ENCODE data around the gene KIF16B. TPM values are rescaled to one million over a fixed set of nuclear protein-coding genes. Genes with fewer than 3 reads are reported as not detected.

Gene KIF16B
- total RNA-seq, 6 donors from 2014 or later, result 18.4 to 114 (median 26.3) TPM

GRCh38 chr20:16505894-16506293, 67.4 kb downstream of the KIF16B start:
- ATAC-seq (ENCODE audit: low FRiP score in 2 of 2) (no peak), DNase-seq (no peak)
- TF ChIP-seq POLR2AphosphoS5 (IDR thresholded peaks at IDR 0.05) (no peak), CTCF (IDR thresholded peaks at IDR 0.05) (no peak), POLR2A (IDR thresholded peaks at IDR 0.05) (no peak), EP300 (IDR thresholded peaks at IDR 0.05) (no peak)
- Histone ChIP-seq H3K27me3 (no peaks in the 10 kb centered on the region), H3K4me1 (peaks cover 0 to 5% (median 0%) of the 10 kb centered on the region in 4 donors), H3K27ac (no peak overlapping the region), H3K4me3 (no peak overlapping the region), H3K36me3 (peaks cover 4 to 66% (median 21%) of the 10 kb centered on the region in 4 donors), H3K9me3 (no peaks in the 10 kb centered on the region)
- WGBS, 2 donors, result 86 to 93% methylated on average over 8 of the region's 8 CpGs

- Histone ChIP-seq H3K4me3 (no peak overlapping the region), H3K27ac (no peak overlapping the region), H3K9me3 (no peaks in the 10 kb centered on the region), H3K36me3 (peaks cover 0 to 34% (median 5%) of the 10 kb centered on the region in 4 donors), H3K4me1 (peaks cover 0 to 5% (median 0%) of the 10 kb centered on the region in 4 donors), H3K27me3 (no peaks in the 10 kb centered on the region)
- TF ChIP-seq EP300 (IDR thresholded peaks at IDR 0.05), result no peak
- ATAC-seq (ENCODE audit: low FRiP score in 2 of 2) (no peak), DNase-seq (no peak)
- WGBS, 2 donors, result 70 to 87% methylated on average over 2 of the region's 2 CpGs
These were observed 71.9 kb downstream of the KIF16B start for GRCh38 chr20:16501301-16501700.

- no peak for TF ChIP-seq EP300 (IDR thresholded peaks at IDR 0.05)
- TF ChIP-seq CTCF (IDR thresholded peaks at IDR 0.05), result no peak
- no peak for TF ChIP-seq POLR2AphosphoS5 (IDR thresholded peaks at IDR 0.05)
- TF ChIP-seq POLR2A (IDR thresholded peaks at IDR 0.05), result no peak
- peaks cover 0 to 28% (median 3%) of the 10 kb centered on the region in 4 donors for H3K36me3 ChIP-seq
These were observed 73.1 kb downstream of the KIF16B start for GRCh38 chr20:16500197-16500596.

GRCh38 chr20:16498526-16499253, 74.6 kb downstream of the KIF16B start:
- TF ChIP-seq POLR2A (IDR thresholded peaks at IDR 0.05) (no peak), EP300 (IDR thresholded peaks at IDR 0.05) (no peak), POLR2AphosphoS5 (IDR thresholded peaks at IDR 0.05) (no peak), CTCF (IDR thresholded peaks at IDR 0.05) (no peak)
- DNase-seq (no peak), ATAC-seq (ENCODE audit: low FRiP score in 2 of 2) (no peak)
- Histone ChIP-seq H3K27ac (no peak overlapping the region), H3K36me3 (peaks cover 0 to 14% (median 1%) of the 10 kb centered on the region in 4 donors), H3K4me3 (no peak overlapping the region), H3K4me1 (peaks cover 0 to 5% (median 0%) of the 10 kb centered on the region in 4 donors), H3K27me3 (no peaks in the 10 kb centered on the region), H3K9me3 (no peaks in the 10 kb centered on the region)
- 89 to 90% methylated on average over 10 of the region's 10 CpGs for WGBS, 2 donors

More at GRCh38 chr20:16500197-16500596, 73.1 kb downstream of the KIF16B start:
- no peak overlapping the region for H3K27ac ChIP-seq
- DNase-seq (no peak), ATAC-seq (ENCODE audit: low FRiP score in 2 of 2) (no peak)
- H3K9me3 ChIP-seq, result no peaks in the 10 kb centered on the region
- H3K27me3 ChIP-seq, result no peaks in the 10 kb centered on the region
- peaks cover 0 to 5% (median 0%) of the 10 kb centered on the region in 4 donors for H3K4me1 ChIP-seq
- H3K4me3 ChIP-seq, result no peak overlapping the region
- 94 to 97% methylated on average over 3 of the region's 3 CpGs for WGBS, 2 donors

GRCh38 chr20:16497896-16498295, 75.4 kb downstream of the KIF16B start:
- Histone ChIP-seq H3K36me3 (peaks cover 0 to 13% (median 2%) of the 10 kb centered on the region in 4 donors), H3K4me3 (no peak overlapping the region), H3K27ac (no peak overlapping the region), H3K9me3 (no peaks in the 10 kb centered on the region), H3K27me3 (no peaks in the 10 kb centered on the region), H3K4me1 (peaks cover 0 to 5% (median 0%) of the 10 kb centered on the region in 4 donors)
- TF ChIP-seq POLR2AphosphoS5 (IDR thresholded peaks at IDR 0.05) (no peak), EP300 (IDR thresholded peaks at IDR 0.05) (no peak), CTCF (IDR thresholded peaks at IDR 0.05) (no peak), POLR2A (IDR thresholded peaks at IDR 0.05) (no peak)
- 88 to 93% methylated on average over 6 of the region's 6 CpGs for WGBS, 2 donors
- DNase-seq (no peak), ATAC-seq (ENCODE audit: low FRiP score in 2 of 2) (no peak)
